H9 (cell line): Measurements from ENCODE around the gene GBP2. TPM values are rescaled to one million over a fixed set of nuclear protein-coding genes. Genes with fewer than 3 reads are reported as not detected.

Experiments used
- DNase-seq: peaks from one replicate; pipeline ENCODE4 v3.0.0-alpha.2; 2017
- H2AFZ ChIP-seq: one replicate; pipeline ENCODE4 v1.6.1; 2013; ENCODE audit warnings: mild to moderate bottlenecking, low read length, control low read depth, moderate library complexity
- H2AK5ac ChIP-seq: 2 replicates; pipeline ENCODE4 v1.6.1; 2013; ENCODE audit warnings: low read length, control low read depth, mixed read lengths; ENCODE audit not compliant: insufficient read length
- H2BK120ac ChIP-seq: one replicate; pipeline ENCODE4 v1.6.1; 2013; ENCODE audit warnings: low read depth, mild to moderate bottlenecking, low read length, control low read depth, inconsistent platforms; ENCODE audit not compliant: poor library complexity, severe bottlenecking
- H2BK12ac ChIP-seq: 2 replicates; pipeline ENCODE4 v1.6.1; 2013; ENCODE audit warnings: low read length, control low read depth, mixed read lengths, low read depth; ENCODE audit not compliant: insufficient read length
- H2BK15ac ChIP-seq: 2 replicates; pipeline ENCODE4 v1.6.1; 2013; ENCODE audit warnings: low read depth, low read length, control low read depth
- H2BK20ac ChIP-seq: one replicate; pipeline ENCODE4 v1.6.1; 2013; ENCODE audit warnings: low read depth, mild to moderate bottlenecking, low read length, control low read depth, inconsistent platforms; ENCODE audit not compliant: poor library complexity, severe bottlenecking
- H2BK5ac ChIP-seq: 2 replicates; pipeline ENCODE4 v1.6.1; 2013; ENCODE audit warnings: low read length, control low read depth, mixed read lengths; ENCODE audit not compliant: insufficient read length
- H3K14ac ChIP-seq: 2 replicates; pipeline ENCODE4 v1.6.1; 2013; ENCODE audit warnings: low read length, control low read depth; ENCODE audit not compliant: insufficient read depth
- H3K18ac ChIP-seq: 2 replicates; pipeline ENCODE4 v1.6.1; 2013; ENCODE audit warnings: low read depth, mild to moderate bottlenecking, mixed read lengths, low read length, control low read depth; ENCODE audit not compliant: insufficient read length
- H3K23ac ChIP-seq: 2 replicates; pipeline ENCODE4 v1.6.1; 2013; ENCODE audit warnings: low read length, control low read depth, mixed read lengths, low read depth; ENCODE audit not compliant: insufficient read length
- H3K23me2 ChIP-seq: 2 replicates; pipeline ENCODE4 v1.6.1; 2013; ENCODE audit warnings: low read depth, mild to moderate bottlenecking, mixed read lengths, low read length, control low read depth; ENCODE audit not compliant: insufficient read length, poor library complexity, severe bottlenecking
- H3K27ac ChIP-seq: 2 replicates; pipeline ENCODE4 v1.5.1; 2013; ENCODE audit warnings: low read length, control low read depth, mixed read lengths, low read depth; ENCODE audit not compliant: insufficient read length
- H3K27me3 ChIP-seq: 2 replicates; pipeline ENCODE4 v1.6.1; 2013; ENCODE audit warnings: low read length, control low read depth, inconsistent platforms; ENCODE audit not compliant: insufficient read depth
- H3K4ac ChIP-seq: 2 replicates; pipeline ENCODE4 v1.6.1; 2013; ENCODE audit warnings: low read depth, mild to moderate bottlenecking, control low read depth, inconsistent platforms, low read length, moderate library complexity
- H3K4me1 ChIP-seq: 2 replicates; pipeline ENCODE4 v1.6.1; 2013; ENCODE audit warnings: low read length, control low read depth, inconsistent platforms; ENCODE audit not compliant: insufficient read depth
- H3K4me2 ChIP-seq: 2 replicates; pipeline ENCODE4 v1.6.1; 2013; ENCODE audit warnings: low read length, control low read depth, mixed read lengths; ENCODE audit not compliant: insufficient read length, insufficient read depth
- H3K56ac ChIP-seq: 2 replicates; pipeline ENCODE4 v1.6.1; 2013; ENCODE audit warnings: low read depth, mild to moderate bottlenecking, mixed read lengths, low read length, control low read depth; ENCODE audit not compliant: insufficient read length
- H3K79me1 ChIP-seq: 2 replicates; pipeline ENCODE4 v1.6.1; 2013; ENCODE audit warnings: low read depth, mild to moderate bottlenecking, moderate library complexity, low read length, control low read depth, inconsistent platforms; ENCODE audit not compliant: insufficient read depth, poor library complexity, severe bottlenecking
- H3K79me2 ChIP-seq: 2 replicates; pipeline ENCODE4 v1.6.1; 2013; ENCODE audit warnings: low read length, control low read depth, inconsistent platforms; ENCODE audit not compliant: insufficient read depth
- H3K9ac ChIP-seq: 2 replicates; pipeline ENCODE4 v1.6.1; 2013; ENCODE audit warnings: low read length, control low read depth, mixed read lengths; ENCODE audit not compliant: insufficient read length; ENCODE audit errors: extremely low read depth
- H3K9me3 ChIP-seq: one replicate; pipeline ENCODE4 v1.6.1; 2013; ENCODE audit warnings: low read depth, low read length, inconsistent platforms; ENCODE audit not compliant: control insufficient read depth
- H3T11ph ChIP-seq: one replicate; pipeline ENCODE4 v1.6.1; 2013; ENCODE audit warnings: mild to moderate bottlenecking, low read length, control low read depth, inconsistent platforms
- H4K20me1 ChIP-seq: one replicate; pipeline ENCODE4 v1.6.1; 2013; ENCODE audit not compliant: control insufficient read depth, insufficient read length, insufficient read depth
- H4K5ac ChIP-seq: 2 replicates; pipeline ENCODE4 v1.6.1; 2013; ENCODE audit warnings: low read depth, mild to moderate bottlenecking, mixed read lengths, low read length, control low read depth; ENCODE audit not compliant: insufficient read length
- H4K8ac ChIP-seq: replicated peaks from 2 replicates; pipeline ENCODE4 v1.6.1; 2013; ENCODE audit warnings: low read length, control low read depth, mixed read lengths, low read depth; ENCODE audit not compliant: insufficient read length
- H4K91ac ChIP-seq: 2 replicates; pipeline ENCODE4 v1.6.1; 2013; ENCODE audit warnings: low read depth, mild to moderate bottlenecking, moderate library complexity, mixed read lengths, low read length, control low read depth; ENCODE audit not compliant: insufficient read length
- H3K27ac Mint-ChIP-seq, 3 experiments: 2 replicates in 2 of 3; 3 replicates in 1 of 3; pipeline ENCODE4 v1.8.0; 2020 to 2021; ENCODE audit warnings: mixed read lengths in 3 of 3, mild to moderate bottlenecking in 1 of 3, moderate library complexity in 1 of 3
- H3K27me3 Mint-ChIP-seq: 2 replicates; pipeline ENCODE4 v1.8.0; 2021; ENCODE audit warnings: low read depth, mild to moderate bottlenecking, moderate library complexity, mixed read lengths
- H3K36me3 Mint-ChIP-seq, 3 experiments: 2 replicates in 2 of 3; 3 replicates in 1 of 3; pipeline ENCODE4 v1.8.0; 2020 to 2021; ENCODE audit warnings: low read depth in 3 of 3, mixed read lengths in 3 of 3; ENCODE audit not compliant: insufficient read depth in 1 of 3
- H3K4me1 Mint-ChIP-seq, 2 experiments: 2 replicates each; pipeline ENCODE4 v1.8.0; 2020; ENCODE audit warnings: mixed read lengths in 2 of 2
- H3K4me3 Mint-ChIP-seq, 2 experiments: 2 replicates in 1 of 2; 3 replicates in 1 of 2; pipeline ENCODE4 v1.8.0; 2020 to 2021; ENCODE audit warnings: mild to moderate bottlenecking in 2 of 2, mixed read lengths in 2 of 2, moderate library complexity in 1 of 2
- H3K9me3 Mint-ChIP-seq, 2 experiments: 2 replicates in 1 of 2; 3 replicates in 1 of 2; pipeline ENCODE4 v1.8.0; 2020; ENCODE audit warnings: mild to moderate bottlenecking in 2 of 2, mixed read lengths in 2 of 2, moderate library complexity in 1 of 2
- CTCF ChIP-seq: fragments of 200-600 bp; sonication (generic); conservative IDR thresholded peaks from 3 replicates; pipeline ENCODE4 v1.8.0; 2021; ENCODE audit warnings: antibody characterized with exemption, mild to moderate bottlenecking
- total RNA-seq: library from RNA; stranded (reverse); gene quantifications from 2 replicates; pipeline ENCODE4 v1.2.1, GENCODE V29; 2021

GBP2 gene
- total RNA-seq, 1 experiment from 2014 or later, result not detected

GRCh38 chr1:89171067-89171438 is 45.1 kb upstream of the GBP2 start:
- Histone ChIP-seq H2BK120ac (no peak overlapping the region), H2BK15ac (no peak overlapping the region), H3K23ac (no peak overlapping the region), H2BK5ac (no peak overlapping the region), H2BK20ac (no peak overlapping the region), H3K27ac (no peak overlapping the region), H3K56ac (no peak overlapping the region), H3K4me2 (no peak overlapping the region), H3K9me3 (no peaks in the 10 kb centered on the region), H2AFZ (no peak overlapping the region), H4K5ac (no peak overlapping the region), H3K27me3 (no peaks in the 10 kb centered on the region), H3K79me2 (no peaks in the 10 kb centered on the region), H3K4ac (no peak overlapping the region), H3K4me1 (no peaks in the 10 kb centered on the region), H3K18ac (no peak overlapping the region), H3K14ac (no peak overlapping the region), H4K20me1 (no peaks in the 10 kb centered on the region), H2BK12ac (no peak overlapping the region), H3K23me2 (no peaks in the 10 kb centered on the region), H2AK5ac (no peak overlapping the region), H4K91ac (no peak overlapping the region), H3K79me1 (no peaks in the 10 kb centered on the region), H3K9ac (no peak overlapping the region), H3T11ph (no peak overlapping the region), H4K8ac (no peak overlapping the region)
- no peaks in the 10 kb centered on the region for H3K9me3 Mint-ChIP-seq
- H3K27me3 Mint-ChIP-seq, result no peaks in the 10 kb centered on the region
- no peak overlapping the region for H3K4me3 Mint-ChIP-seq
- H3K27ac Mint-ChIP-seq, result no peak overlapping the region
- DNase-seq, result no peak
- no peaks in the 10 kb centered on the region for H3K4me1 Mint-ChIP-seq
- H3K36me3 Mint-ChIP-seq, result no peaks in the 10 kb centered on the region
- TF ChIP-seq CTCF, result no peak
